ENCODE measurements around the gene ITGA1. TPM values are rescaled to one million over a fixed set of nuclear protein-coding genes. Genes with fewer than 3 reads are reported as not detected.
"Not testable (repeated sequence)": the region's sequence is repeated elsewhere in the genome, so short reads cannot be mapped to it uniquely, and the experiment has no call there.

Gene ITGA1
- total RNA-seq, 4 donors from 2014 or later = 219 to 326 (median 240) TPM

GRCh38 chr5:52859628-52860027 lies 71.9 kb downstream of the ITGA1 start:
- ATAC-seq = peak; percentile 51
- H3K4me1 ChIP-seq = peaks cover 11 to 50% (median 13%) of the 10 kb centered on the region in 3 donors
- TF ChIP-seq POLR2AphosphoS5 (IDR thresholded peaks at IDR 0.05) = peak; percentile 38
- no peak for TF ChIP-seq POLR2A (IDR thresholded peaks at IDR 0.05)

GRCh38 chr5:52861368-52861767 lies 73.7 kb downstream of the ITGA1 start:
- H3K27me3 ChIP-seq = no peaks in the 10 kb centered on the region
- H3K4me3 ChIP-seq = no peak overlapping the region
- peaks cover 10 to 58% (median 16%) of the 10 kb centered on the region in 3 donors for H3K4me1 ChIP-seq
- no peak for ATAC-seq
- H3K9me3 ChIP-seq = no peaks in the 10 kb centered on the region
- peak overlapping the region in 3 of 4 donors; percentile 5 to 51 (median 34) for H3K27ac ChIP-seq
- TF ChIP-seq POLR2AphosphoS5 (IDR thresholded peaks at IDR 0.05) (no peak), EP300 (IDR thresholded peaks at IDR 0.05) (no peak), POLR2A (IDR thresholded peaks at IDR 0.05) (no peak), CTCF (IDR thresholded peaks at IDR 0.05) (no peak)
- peaks cover 0 to 25% of the 10 kb centered on the region in 2 donors for H3K36me3 ChIP-seq
- WGBS, 2 donors (ENCODE audit: low coverage in 1 of 2) = 85 to 89% methylated on average over 3 to 5 of the region's 5 CpGs

More at GRCh38 chr5:52859628-52860027, 71.9 kb downstream of the ITGA1 start:
- Histone ChIP-seq H3K27ac (peak overlapping the region in 3 of 4 donors; percentile 51 to 60 (median 56)), H3K27me3 (no peaks in the 10 kb centered on the region), H3K36me3 (peaks cover 0 to 15% of the 10 kb centered on the region in 2 donors), H3K9me3 (no peaks in the 10 kb centered on the region), H3K4me3 (no peak overlapping the region)
- WGBS, 2 donors (ENCODE audit: low coverage in 1 of 2) = 21 to 24% methylated on average over 2 of the region's 2 CpGs

GRCh38 chr5:52863715-52864290 lies 76.1 kb downstream of the ITGA1 start:
- WGBS, 2 donors (ENCODE audit: low coverage in 1 of 2) = 17 to 22% methylated on average over 2 of the region's 2 CpGs
- H3K27me3 ChIP-seq = no peaks in the 10 kb centered on the region
- H3K27ac ChIP-seq = peak overlapping the region; percentile 78 to 82 (median 80)

GRCh38 chr5:52864371-52864770 lies 76.7 kb downstream of the ITGA1 start:
- Histone ChIP-seq H3K9me3 (no peaks in the 10 kb centered on the region), H3K27ac (peak overlapping the region; percentile 78 to 82 (median 80)), H3K36me3 (peaks cover 0 to 43% of the 10 kb centered on the region in 2 donors), H3K27me3 (no peaks in the 10 kb centered on the region), H3K4me1 (peaks cover 10 to 78% (median 16%) of the 10 kb centered on the region in 3 donors), H3K4me3 (peak overlapping the region in 1 of 2 donors; percentile 5)
- peak; percentile 60 for ATAC-seq
- TF ChIP-seq POLR2AphosphoS5 (IDR thresholded peaks at IDR 0.05) (peak; percentile 55), EP300 (IDR thresholded peaks at IDR 0.05) (no peak)
- WGBS, 2 donors (ENCODE audit: low coverage in 1 of 2) = 0% methylated on average over 2 of the region's 2 CpGs

More at GRCh38 chr5:52863715-52864290, 76.1 kb downstream of the ITGA1 start:
- Histone ChIP-seq H3K4me1 (peaks cover 10 to 74% (median 16%) of the 10 kb centered on the region in 3 donors), H3K4me3 (peak overlapping the region in 1 of 2 donors; percentile 5), H3K9me3 (no peaks in the 10 kb centered on the region), H3K36me3 (peaks cover 0 to 37% of the 10 kb centered on the region in 2 donors)
- no peak for TF ChIP-seq POLR2AphosphoS5 (IDR thresholded peaks at IDR 0.05)
- TF ChIP-seq POLR2A (IDR thresholded peaks at IDR 0.05) = no peak
- ATAC-seq = no peak

GRCh38 chr5:52864884-52865283 lies 77.2 kb downstream of the ITGA1 start:
- WGBS, 2 donors (ENCODE audit: low coverage in 1 of 2) = 23 to 36% methylated on average over 3 of the region's 3 CpGs

GRCh38 chr5:52865991-52866390 lies 78.3 kb downstream of the ITGA1 start:
- not testable (repeated sequence) for H3K27me3 ChIP-seq, H3K9me3 ChIP-seq, H3K4me3 ChIP-seq, ATAC-seq
- 91 to 100% methylated on average over 1 to 2 of the region's 2 CpGs for WGBS, 2 donors (ENCODE audit: low coverage in 1 of 2)
- H3K36me3 ChIP-seq = peaks cover 0 to 45% of the 10 kb centered on the region in 2 donors
- H3K4me1 ChIP-seq = peaks cover 10 to 71% (median 16%) of the 10 kb centered on the region in 3 donors
- H3K27ac ChIP-seq = peak overlapping the region in 2 of 4 donors; percentile 78 to 80

More at GRCh38 chr5:52864884-52865283, 77.2 kb downstream of the ITGA1 start:
- peaks cover 10 to 72% (median 16%) of the 10 kb centered on the region in 3 donors for H3K4me1 ChIP-seq
- H3K27me3 ChIP-seq = no peaks in the 10 kb centered on the region
- H3K9me3 ChIP-seq = no peaks in the 10 kb centered on the region
- H3K36me3 ChIP-seq = peaks cover 0 to 45% of the 10 kb centered on the region in 2 donors
- no peak overlapping the region for H3K4me3 ChIP-seq
- no peak for ATAC-seq
- TF ChIP-seq POLR2A (IDR thresholded peaks at IDR 0.05) (no peak), POLR2AphosphoS5 (IDR thresholded peaks at IDR 0.05) (no peak), EP300 (IDR thresholded peaks at IDR 0.05) (no peak), CTCF (IDR thresholded peaks at IDR 0.05) (no peak)
- H3K27ac ChIP-seq = peak overlapping the region; percentile 78 to 82 (median 80)

GRCh38 chr5:52867809-52868208 lies 80.1 kb downstream of the ITGA1 start:
- Histone ChIP-seq H3K27ac (peak overlapping the region in 3 of 4 donors; percentile 24 to 78 (median 57)), H3K9me3 (no peaks in the 10 kb centered on the region), H3K36me3 (peaks cover 0 to 37% of the 10 kb centered on the region in 2 donors), H3K27me3 (no peaks in the 10 kb centered on the region), H3K4me3 (no peak overlapping the region), H3K4me1 (peaks cover 9 to 66% (median 16%) of the 10 kb centered on the region in 3 donors)
- TF ChIP-seq POLR2AphosphoS5 (IDR thresholded peaks at IDR 0.05) (peak; percentile 29), POLR2A (IDR thresholded peaks at IDR 0.05) (no peak), CTCF (IDR thresholded peaks at IDR 0.05) (no peak), EP300 (IDR thresholded peaks at IDR 0.05) (no peak)
- WGBS, 2 donors (ENCODE audit: low coverage in 1 of 2) = 38 to 65% methylated on average over 2 of the region's 2 CpGs
- no peak for ATAC-seq
